ENCODE results near the gene KRTAP21-2.
"Not testable (repeated sequence)": the region's sequence is repeated elsewhere in the genome, so short reads cannot be mapped to it uniquely, and the experiment has no call there.

KRTAP21-2 gene

GRCh38 chr21:30747159-30747558, at the start of gene KRTAP21-2:
KRTAP21-2 (minus strand) TSS chr21:30747259; CDS start chr21:30747202, 57 bp downstream.
- no peak for DNase-seq

DNA sequence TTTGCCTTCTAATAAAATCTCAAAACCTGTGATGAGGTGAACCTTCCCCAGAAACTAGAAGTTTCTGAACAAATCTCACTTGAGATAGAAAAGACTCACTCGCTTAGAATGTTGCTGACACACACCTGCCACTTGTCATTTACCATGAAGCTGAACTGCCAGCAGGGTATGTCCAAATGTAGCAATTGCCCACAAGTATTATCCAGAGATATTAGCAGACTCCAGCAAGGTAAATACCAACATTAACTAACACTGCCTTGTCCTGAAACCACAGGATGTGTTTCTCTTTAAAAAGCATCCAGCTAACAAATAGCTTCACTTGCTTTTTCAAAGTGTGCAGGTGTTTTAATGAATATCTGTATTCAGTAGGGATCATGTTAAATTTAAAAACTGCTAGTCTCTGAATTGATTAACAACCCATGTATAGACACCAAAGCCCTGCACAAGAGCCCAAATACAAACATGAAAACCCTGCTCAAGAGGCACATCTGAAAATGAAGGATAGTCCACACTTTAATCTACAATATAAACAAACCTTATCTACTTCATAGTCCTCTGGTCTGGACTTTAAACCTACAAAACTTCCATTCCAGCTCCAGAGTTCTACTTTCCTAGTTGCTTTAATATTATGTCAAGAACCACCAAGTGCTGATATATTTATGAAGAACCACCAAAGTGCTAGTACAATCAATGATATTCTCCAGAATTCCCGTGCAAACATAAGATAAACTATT, 46.7 kb upstream of the KRTAP21-2 start:
- no peak for DNase-seq

DNA sequence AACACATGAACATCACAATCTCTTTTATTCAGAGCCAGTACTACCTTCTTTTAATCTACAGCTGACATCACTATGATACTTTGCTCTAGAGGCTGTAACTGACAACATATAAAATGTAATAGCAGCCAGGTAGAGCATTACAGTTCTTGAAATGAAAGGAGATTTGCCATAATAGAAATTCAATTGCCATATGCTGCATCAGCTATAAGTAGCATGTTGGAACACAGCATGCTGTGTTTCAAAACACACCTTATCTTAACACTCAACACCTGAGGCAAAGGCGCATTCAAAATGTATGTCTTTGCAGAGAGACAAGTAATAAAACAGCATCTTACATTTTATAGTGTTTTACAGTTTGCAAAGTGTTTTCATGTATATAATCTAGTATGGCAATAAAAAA, 32.2 kb upstream of the KRTAP21-2 start:
- DNase-seq = no peak

- no peak for DNase-seq
These were observed 22.8 kb upstream of the KRTAP21-2 start for GRCh38 chr21:30769724-30770431.

- no peak for DNase-seq
These were observed 13.7 kb upstream of the KRTAP21-2 start for GRCh38 chr21:30760776-30761175.

DNA sequence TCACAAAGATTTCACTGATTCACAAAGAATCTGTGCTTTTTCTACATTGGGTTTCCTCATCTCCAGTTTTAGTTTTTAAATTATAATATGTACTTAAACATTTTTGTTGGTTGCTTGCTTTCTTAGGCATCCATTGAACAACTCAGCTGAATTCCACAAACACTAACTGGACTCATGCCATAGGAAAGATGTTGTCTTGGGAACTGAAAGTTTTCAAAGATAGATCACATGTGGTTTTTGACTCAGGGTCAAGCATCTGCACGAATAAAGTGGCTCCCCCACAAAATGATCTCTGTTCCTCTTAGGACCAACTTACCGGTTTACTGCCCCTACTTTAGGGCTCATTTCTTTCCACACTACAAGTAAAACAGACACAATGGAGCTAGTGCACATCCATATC, 11.2 kb upstream of the KRTAP21-2 start:
- no peak for DNase-seq

DNA sequence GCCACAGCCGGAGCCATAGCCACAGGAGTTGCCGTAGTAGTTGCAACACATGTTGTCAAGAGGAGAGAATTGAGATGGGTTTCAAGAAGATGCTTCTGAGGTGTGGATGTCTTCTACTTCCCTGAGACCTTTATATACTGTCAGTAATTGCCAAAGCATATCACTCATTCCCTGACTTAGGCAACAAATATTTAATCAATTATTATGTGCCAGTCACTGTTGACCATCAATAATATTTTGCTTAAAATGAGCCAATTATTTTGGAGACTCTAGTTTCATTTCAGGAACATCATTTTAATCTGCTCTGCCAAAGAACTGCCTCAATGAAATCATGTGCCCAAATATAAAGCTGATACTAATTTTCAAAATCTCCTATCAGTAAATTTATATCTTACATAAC, 8.3 kb upstream of the KRTAP21-2 start, which contains the start of gene KRTAP21-1:
Gene KRTAP21-1 (minus strand): TSS at position 101 of the 400 bp plus-strand sequence. CDS start 50 bp downstream, at position 51.
- DNase-seq = not testable (repeated sequence)

- DNase-seq = no peak
These were observed 6.6 kb downstream of the KRTAP21-2 start for GRCh38 chr21:30740462-30740861.

DNA sequence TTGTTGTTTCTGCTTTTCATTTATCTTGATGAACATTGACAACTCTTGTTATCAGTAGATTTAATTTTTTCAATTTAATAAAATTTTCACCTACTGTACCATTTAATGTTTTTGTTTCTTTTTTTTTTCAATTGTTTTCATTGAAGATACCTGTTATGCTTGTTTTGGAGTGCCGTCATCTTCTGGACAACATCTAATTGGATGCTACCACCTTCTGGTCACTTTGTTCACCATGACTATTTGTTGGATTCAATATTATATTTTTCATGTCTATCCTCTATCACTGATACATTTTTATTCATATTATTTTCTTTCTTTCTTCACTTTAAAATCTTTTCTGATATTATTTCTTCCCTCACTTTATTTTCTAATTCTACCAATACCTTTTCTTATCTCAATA, 14.0 kb downstream of the KRTAP21-2 start:
- peak; percentile 2 for DNase-seq

DNA sequence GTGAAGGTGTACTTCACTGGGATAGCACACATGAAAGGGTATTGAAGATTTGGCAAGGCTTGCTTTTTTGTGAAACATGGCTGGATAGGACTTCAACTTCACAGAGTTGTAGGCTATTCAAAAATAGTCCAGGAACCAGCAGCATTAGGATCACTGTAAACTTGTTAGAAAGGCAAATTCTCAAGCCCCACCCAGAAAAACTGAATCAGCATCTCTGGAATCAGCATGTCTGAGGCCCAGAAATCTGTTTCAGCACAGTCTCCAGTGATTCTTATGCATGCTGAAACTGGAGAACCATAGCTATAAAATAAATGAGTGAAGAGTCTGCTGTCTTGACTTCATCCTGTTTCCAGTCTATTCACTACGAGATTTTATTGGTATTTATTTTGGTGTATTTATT, 20.3 kb downstream of the KRTAP21-2 start:
- DNase-seq = no peak

DNA sequence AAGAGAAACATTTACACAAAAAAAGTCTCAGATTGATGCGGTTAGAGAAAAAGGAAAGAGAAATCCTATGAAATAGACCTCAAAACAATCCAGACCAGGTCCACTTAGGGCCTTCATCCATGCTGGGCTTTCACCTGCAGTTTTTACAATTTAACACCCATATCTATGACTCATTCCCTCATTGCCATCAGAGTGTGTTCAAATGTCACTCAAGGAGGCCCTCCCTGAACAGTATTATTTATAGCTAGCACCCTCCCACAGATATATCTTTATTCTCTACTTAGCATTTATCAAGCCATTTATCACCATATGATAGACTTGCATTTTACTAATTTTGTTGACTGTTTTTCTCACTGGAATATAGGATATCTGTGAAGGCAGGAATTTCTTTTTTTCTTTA, 27.7 kb downstream of the KRTAP21-2 start:
- peak; percentile 3 for DNase-seq

GRCh38 chr21:30718239-30718909, 28.7 kb downstream of the KRTAP21-2 start, which contains the start of gene KRTAP21-3:
KRTAP21-3 (minus strand) TSS chr21:30718777; CDS start chr21:30718759, 18 bp downstream.
- DNase-seq = peak; percentile 90

DNA sequence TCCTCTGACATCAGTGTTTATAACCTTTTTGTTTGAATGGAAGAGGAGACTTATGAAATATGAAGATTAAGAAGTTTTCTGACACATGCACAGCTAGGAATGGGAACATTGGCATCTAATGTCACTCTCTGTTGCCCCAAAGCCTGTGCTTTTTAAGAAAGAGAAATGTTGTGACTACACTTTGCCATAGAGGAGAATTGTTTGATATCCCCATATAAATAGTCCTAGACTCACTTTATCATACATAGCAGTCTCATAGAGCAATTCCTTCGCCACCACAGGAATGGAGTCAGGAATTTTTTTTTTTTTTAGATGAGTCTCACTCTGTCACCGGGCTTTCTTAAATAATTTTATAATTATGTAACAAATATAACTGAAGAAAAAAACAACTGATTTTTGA, 30.0 kb downstream of the KRTAP21-2 start:
- peak; percentile 76 for DNase-seq

DNA sequence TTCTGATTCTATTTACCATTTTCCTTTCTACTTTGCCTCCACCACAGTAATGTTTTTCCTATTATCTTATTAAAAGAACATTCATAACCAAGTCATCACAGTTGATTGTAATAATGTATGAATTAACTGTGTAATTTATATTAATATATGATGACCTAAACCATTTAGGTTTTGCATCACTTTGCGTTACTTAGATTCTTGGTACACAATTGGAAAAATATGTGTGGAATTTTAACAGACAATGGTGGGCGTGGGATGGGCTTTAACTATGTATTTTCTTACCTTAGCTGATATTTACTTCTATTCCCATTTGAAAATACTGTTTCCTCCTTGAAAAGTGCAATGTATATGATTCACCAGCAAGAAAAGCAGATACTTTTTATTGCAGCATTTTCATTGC, 32.1 kb downstream of the KRTAP21-2 start:
- DNase-seq = peak; percentile 59

DNA sequence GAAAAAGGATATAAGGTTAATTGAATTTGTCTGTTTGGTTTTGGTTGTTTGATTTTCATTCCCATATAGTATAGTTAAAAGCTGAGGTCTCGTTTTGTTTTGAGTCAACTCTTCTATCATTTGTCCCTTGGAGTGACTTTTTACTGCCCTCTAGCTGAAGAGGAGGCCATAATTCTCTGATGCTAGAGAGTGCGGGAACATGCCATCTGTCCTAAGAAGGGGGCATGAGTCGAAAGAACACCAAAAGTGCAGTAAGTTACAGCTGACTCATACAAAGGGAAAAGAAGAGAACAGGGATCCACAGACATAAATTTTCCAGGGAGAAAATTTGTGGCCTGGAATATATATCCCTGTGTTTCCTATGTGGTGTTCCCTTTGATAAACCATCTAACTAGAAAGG, 32.6 kb downstream of the KRTAP21-2 start:
- DNase-seq = peak; percentile 56

DNA sequence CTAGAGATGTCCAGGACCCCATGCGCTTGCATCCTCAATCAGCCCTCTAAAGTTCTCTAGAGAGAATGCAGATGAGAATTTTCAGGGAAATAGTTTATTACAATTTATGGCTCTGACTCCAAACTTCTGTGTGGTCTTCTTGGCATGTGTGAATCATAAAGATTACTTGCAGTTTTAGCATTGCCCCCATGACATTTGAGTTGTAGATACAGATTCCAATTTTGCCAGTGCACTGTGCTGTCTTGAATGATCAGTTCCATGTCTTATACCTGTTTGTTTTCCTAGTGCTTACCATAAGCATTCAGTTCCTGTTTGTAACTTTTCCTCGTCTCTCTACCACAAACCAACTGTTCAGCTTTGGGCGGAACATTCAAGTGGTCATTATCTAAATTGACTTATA, 33.3 kb downstream of the KRTAP21-2 start:
- DNase-seq = peak; percentile 73

- peak; percentile 11 for DNase-seq
These were observed 36.6 kb downstream of the KRTAP21-2 start for GRCh38 chr21:30710499-30710898.

DNA sequence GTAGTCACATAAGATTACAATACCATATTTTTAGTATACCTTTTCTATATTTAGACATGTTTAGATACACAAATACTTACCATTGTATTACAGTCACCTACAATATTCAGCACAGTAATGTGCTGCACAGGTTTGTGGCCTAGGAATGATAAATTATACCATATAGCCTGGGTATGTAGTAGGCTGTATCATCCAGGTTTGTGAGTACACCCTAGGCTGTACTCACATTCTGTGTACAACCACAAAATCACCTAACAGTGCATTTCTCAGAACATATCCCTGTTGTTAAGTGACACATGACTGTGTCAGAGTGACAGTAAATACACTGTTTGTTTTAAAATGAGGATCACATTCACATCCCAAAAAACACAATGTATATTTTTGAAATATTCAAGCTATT, 39.6 kb downstream of the KRTAP21-2 start:
- no peak for DNase-seq
